ENCODE measurements around the gene RALGPS1. TPM values are rescaled to one million over a fixed set of nuclear protein-coding genes. Genes with fewer than 3 reads are reported as not detected.
A peak's percentile ranks its signal among the peaks of the same experiment; 100 is the strongest.

Gene RALGPS1
- total and polyA plus RNA-seq, 7 donors, result 6.6 to 18.6 (median 11.4) TPM

GRCh38 chr9:127162864-127163365 is 248.3 kb downstream of the RALGPS1 start:
- no peaks in the 10 kb centered on the region for H3K36me3 ChIP-seq
- peaks cover 0 to 51% (median 29%) of the 10 kb centered on the region in 4 donors for H3K4me1 ChIP-seq
- TF ChIP-seq EP300 (IDR thresholded peaks at IDR 0.05) (no peak), CTCF (IDR thresholded peaks at IDR 0.05) (no peak), POLR2A (IDR thresholded peaks at IDR 0.05) (no peak), POLR2AphosphoS5 (IDR thresholded peaks at IDR 0.05) (no peak)
- no peaks in the 10 kb centered on the region for H3K27me3 ChIP-seq
- 86 to 96% methylated on average over 4 of the region's 4 CpGs for WGBS, 2 donors
- H3K27ac ChIP-seq, result peak overlapping the region in 2 of 4 donors; percentile 63 to 76
- intact Hi-C loops (cut with DNase I), result no loop called here
- H3K9me3 ChIP-seq, result no peaks in the 10 kb centered on the region
- peak; percentile 39 for DNase-seq
- H3K4me3 ChIP-seq, result no peak overlapping the region

- intact Hi-C loops (cut with DNase I), result no loop called here
- Histone ChIP-seq H3K4me1 (peaks cover 0 to 46% (median 29%) of the 10 kb centered on the region in 4 donors), H3K4me3 (no peak overlapping the region), H3K27me3 (no peaks in the 10 kb centered on the region), H3K36me3 (no peaks in the 10 kb centered on the region), H3K9me3 (no peaks in the 10 kb centered on the region), H3K27ac (peak overlapping the region in 2 of 4 donors; percentile 63 to 76)
- TF ChIP-seq POLR2AphosphoS5 (IDR thresholded peaks at IDR 0.05) (peak in 1 of 4 donors; percentile 43), EP300 (IDR thresholded peaks at IDR 0.05) (no peak), CTCF (IDR thresholded peaks at IDR 0.05) (no peak), POLR2A (IDR thresholded peaks at IDR 0.05) (no peak)
- DNase-seq, result no peak
- WGBS, 2 donors, result 53 to 82% methylated on average over 2 of the region's 2 CpGs
Measured at GRCh38 chr9:127163409-127163808, 248.8 kb downstream of the RALGPS1 start.

GRCh38 chr9:127165116-127165515 is 250.5 kb downstream of the RALGPS1 start:
- no peak overlapping the region for H3K4me3 ChIP-seq
- H3K4me1 ChIP-seq, result peaks cover 0 to 29% (median 16%) of the 10 kb centered on the region in 4 donors
- no peak overlapping the region for H3K27ac ChIP-seq
- no peak for TF ChIP-seq EP300 (IDR thresholded peaks at IDR 0.05)
- TF ChIP-seq CTCF (IDR thresholded peaks at IDR 0.05), result no peak
- TF ChIP-seq POLR2AphosphoS5 (IDR thresholded peaks at IDR 0.05), result no peak
- no peak for TF ChIP-seq POLR2A (IDR thresholded peaks at IDR 0.05)
- no peaks in the 10 kb centered on the region for H3K9me3 ChIP-seq
- intact Hi-C loops (cut with DNase I), result no loop called here
- H3K27me3 ChIP-seq, result no peaks in the 10 kb centered on the region
- DNase-seq, result peak; percentile 37
- WGBS, 2 donors, result 91 to 95% methylated on average over 4 of the region's 4 CpGs
- no peaks in the 10 kb centered on the region for H3K36me3 ChIP-seq

GRCh38 chr9:127166111-127166510 is 251.5 kb downstream of the RALGPS1 start:
- intact Hi-C loops (cut with DNase I), result no loop called here
- Histone ChIP-seq H3K27ac (no peak overlapping the region), H3K4me1 (peaks cover 0 to 24% (median 15%) of the 10 kb centered on the region in 4 donors), H3K36me3 (no peaks in the 10 kb centered on the region), H3K27me3 (no peaks in the 10 kb centered on the region), H3K4me3 (no peak overlapping the region), H3K9me3 (no peaks in the 10 kb centered on the region)
- WGBS, 2 donors, result 77 to 94% methylated on average over 5 of the region's 5 CpGs
- no peak for TF ChIP-seq POLR2AphosphoS5 (IDR thresholded peaks at IDR 0.05)
- no peak for TF ChIP-seq POLR2A (IDR thresholded peaks at IDR 0.05)
- no peak for TF ChIP-seq EP300 (IDR thresholded peaks at IDR 0.05)
- no peak for TF ChIP-seq CTCF (IDR thresholded peaks at IDR 0.05)
- DNase-seq, result no peak

Measured in sigmoid colon (tissue), 7 donors.